Measurements from ENCODE around the gene MYOCOS. TPM values are rescaled to one million over a fixed set of nuclear protein-coding genes. Genes with fewer than 3 reads are reported as not detected.
A peak's percentile ranks its signal among the peaks of the same experiment; 100 is the strongest.
"Not testable (repeated sequence)": the region's sequence is repeated elsewhere in the genome, so short reads cannot be mapped to it uniquely, and the experiment has no call there.

The MYOCOS gene
- total RNA-seq, 6 donors from 2014 or later: not detected

DNA sequence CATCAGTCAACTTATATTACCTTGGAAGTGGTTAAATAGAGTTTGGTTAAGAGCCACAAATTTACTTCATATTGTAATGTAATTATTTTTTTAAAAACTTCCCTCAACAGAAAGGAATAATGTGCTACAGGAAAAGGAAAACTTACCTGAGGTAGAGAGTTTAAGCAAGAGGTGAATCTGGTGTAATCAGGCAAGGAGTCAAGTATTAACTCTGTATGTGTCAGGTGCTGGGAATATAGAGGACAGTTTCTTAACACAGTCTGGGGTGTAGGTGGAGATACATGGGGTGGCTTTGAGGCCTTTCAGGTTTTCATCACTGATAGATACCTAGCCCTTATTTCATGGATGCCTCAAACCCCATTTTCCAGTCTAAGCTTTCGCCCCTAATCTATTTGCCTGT lies 25.9 kb upstream of the MYOCOS start:
- Histone ChIP-seq H3K36me3 (peaks cover 7 to 36% (median 22%) of the 10 kb centered on the region in 4 donors), H3K9me3 (no peaks in the 10 kb centered on the region), H3K4me3 (no peak overlapping the region), H3K27ac (no peak overlapping the region), H3K4me1 (peaks cover 0 to 4% (median 0%) of the 10 kb centered on the region in 4 donors), H3K27me3 (no peaks in the 10 kb centered on the region)
- no peak for DNase-seq
- WGBS, 2 donors: 95 to 100% methylated on average over 1 of the region's 1 CpG
- TF ChIP-seq POLR2A (IDR thresholded peaks at IDR 0.05): no peak
- TF ChIP-seq EP300 (IDR thresholded peaks at IDR 0.05): no peak
- no peak for TF ChIP-seq POLR2AphosphoS5 (IDR thresholded peaks at IDR 0.05)
- TF ChIP-seq, protein P1, sequence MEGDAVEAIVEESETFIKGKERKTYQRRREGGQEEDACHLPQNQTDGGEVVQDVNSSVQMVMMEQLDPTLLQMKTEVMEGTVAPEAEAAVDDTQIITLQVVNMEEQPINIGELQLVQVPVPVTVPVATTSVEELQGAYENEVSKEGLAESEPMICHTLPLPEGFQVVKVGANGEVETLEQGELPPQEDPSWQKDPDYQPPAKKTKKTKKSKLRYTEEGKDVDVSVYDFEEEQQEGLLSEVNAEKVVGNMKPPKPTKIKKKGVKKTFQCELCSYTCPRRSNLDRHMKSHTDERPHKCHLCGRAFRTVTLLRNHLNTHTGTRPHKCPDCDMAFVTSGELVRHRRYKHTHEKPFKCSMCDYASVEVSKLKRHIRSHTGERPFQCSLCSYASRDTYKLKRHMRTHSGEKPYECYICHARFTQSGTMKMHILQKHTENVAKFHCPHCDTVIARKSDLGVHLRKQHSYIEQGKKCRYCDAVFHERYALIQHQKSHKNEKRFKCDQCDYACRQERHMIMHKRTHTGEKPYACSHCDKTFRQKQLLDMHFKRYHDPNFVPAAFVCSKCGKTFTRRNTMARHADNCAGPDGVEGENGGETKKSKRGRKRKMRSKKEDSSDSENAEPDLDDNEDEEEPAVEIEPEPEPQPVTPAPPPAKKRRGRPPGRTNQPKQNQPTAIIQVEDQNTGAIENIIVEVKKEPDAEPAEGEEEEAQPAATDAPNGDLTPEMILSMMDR (IDR thresholded peaks at IDR 0.05): no peak
- no peak for ATAC-seq (ENCODE audit: low FRiP score in 2 of 2)

DNA sequence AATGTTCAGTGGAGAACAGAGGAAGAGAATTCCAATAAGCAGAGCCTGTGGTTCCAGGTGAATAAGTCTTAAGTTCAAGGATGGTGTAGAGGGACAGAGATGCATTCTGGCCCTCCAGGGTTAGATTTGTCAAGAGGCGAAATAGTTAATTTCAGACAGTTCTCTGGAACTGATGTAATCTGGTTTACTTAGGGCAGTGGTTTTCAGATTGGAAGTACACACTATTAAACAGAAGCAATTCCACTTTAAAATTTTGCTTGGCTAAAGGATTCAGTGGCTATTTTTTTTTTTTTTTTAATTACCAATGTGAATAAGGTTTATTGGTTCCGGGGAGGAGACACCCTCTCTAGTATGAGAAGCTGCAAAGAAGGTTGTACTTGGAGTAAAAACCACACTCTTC lies 25.3 kb upstream of the MYOCOS start:
- WGBS, 2 donors: 78 to 82% methylated on average over 2 of the region's 2 CpGs
- no peaks in the 10 kb centered on the region for H3K9me3 ChIP-seq

GRCh38 chr1:171597203-171597602 lies 24.8 kb upstream of the MYOCOS start:
- TF ChIP-seq EP300 (IDR thresholded peaks at IDR 0.05): no peak
- TF ChIP-seq POLR2AphosphoS5 (IDR thresholded peaks at IDR 0.05): no peak
- TF ChIP-seq POLR2A (IDR thresholded peaks at IDR 0.05): no peak
- TF ChIP-seq, protein P1 (IDR thresholded peaks at IDR 0.05): no peak
- Histone ChIP-seq H3K4me3 (no peak overlapping the region), H3K27me3 (no peaks in the 10 kb centered on the region), H3K9me3 (no peaks in the 10 kb centered on the region), H3K36me3 (peaks cover 0 to 25% (median 13%) of the 10 kb centered on the region in 4 donors), H3K27ac (no peak overlapping the region), H3K4me1 (peaks cover 0 to 4% (median 0%) of the 10 kb centered on the region in 4 donors)
- ATAC-seq (ENCODE audit: low FRiP score in 2 of 2): no peak
- 44 to 45% methylated on average over 1 of the region's 1 CpG for WGBS, 2 donors
- DNase-seq: no peak

More for the DNA sequence above, 25.3 kb upstream of the MYOCOS start:
- H3K36me3 ChIP-seq: peaks cover 2 to 30% (median 18%) of the 10 kb centered on the region in 4 donors
- H3K27ac ChIP-seq: no peak overlapping the region
- H3K4me1 ChIP-seq: peaks cover 0 to 4% (median 0%) of the 10 kb centered on the region in 4 donors
- no peak overlapping the region for H3K4me3 ChIP-seq
- H3K27me3 ChIP-seq: no peaks in the 10 kb centered on the region
- ATAC-seq (ENCODE audit: low FRiP score in 2 of 2) (no peak), DNase-seq (no peak)
- TF ChIP-seq POLR2AphosphoS5 (IDR thresholded peaks at IDR 0.05) (no peak), POLR2A (IDR thresholded peaks at IDR 0.05) (no peak), EP300 (IDR thresholded peaks at IDR 0.05) (no peak)
- TF ChIP-seq, protein P1 (IDR thresholded peaks at IDR 0.05): no peak

GRCh38 chr1:171600310-171600709 lies 21.7 kb upstream of the MYOCOS start:
- not testable (repeated sequence) for H3K36me3 ChIP-seq; H3K27ac ChIP-seq; ATAC-seq (ENCODE audit: low FRiP score in 2 of 2); H3K4me1 ChIP-seq; H3K9me3 ChIP-seq; H3K4me3 ChIP-seq; DNase-seq; H3K27me3 ChIP-seq
- WGBS, 2 donors: 84 to 94% methylated on average over 2 of the region's 2 CpGs

DNA sequence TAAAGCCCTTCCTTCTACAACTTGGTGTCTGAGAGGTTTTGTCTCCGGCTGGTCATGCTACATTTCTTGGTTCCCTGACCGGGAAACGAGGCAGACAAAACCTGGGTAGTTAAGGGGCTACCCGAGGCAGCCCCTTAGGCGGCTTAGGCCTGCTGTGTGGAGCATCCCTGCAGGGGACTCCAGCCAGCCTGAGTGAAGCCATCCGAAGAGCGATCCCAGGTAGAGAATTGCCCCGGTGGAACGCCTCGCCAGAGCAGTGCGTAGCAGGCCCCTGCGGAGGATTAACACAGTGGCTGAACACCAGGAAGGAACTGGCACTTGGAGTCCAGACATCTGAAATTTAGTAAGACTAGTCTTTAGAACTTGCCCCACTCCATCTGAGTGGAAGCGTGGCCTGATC lies 21.2 kb upstream of the MYOCOS start:
- H3K4me1 ChIP-seq: peaks cover 0 to 3% (median 0%) of the 10 kb centered on the region in 4 donors
- ATAC-seq (ENCODE audit: low FRiP score in 2 of 2) (no peak), DNase-seq (peak in 1 of 2 donors; percentile 30)
- 91 to 100% methylated on average over 2 to 13 of the region's 13 CpGs for WGBS, 2 donors
- H3K27ac ChIP-seq: no peak overlapping the region
- TF ChIP-seq POLR2A (IDR thresholded peaks at IDR 0.05) (no peak), POLR2AphosphoS5 (IDR thresholded peaks at IDR 0.05) (no peak), EP300 (IDR thresholded peaks at IDR 0.05) (no peak)
- TF ChIP-seq, protein P1 (IDR thresholded peaks at IDR 0.05): no peak
- no peaks in the 10 kb centered on the region for H3K36me3 ChIP-seq
- no peaks in the 10 kb centered on the region for H3K9me3 ChIP-seq
- no peak overlapping the region for H3K4me3 ChIP-seq
- H3K27me3 ChIP-seq: no peaks in the 10 kb centered on the region

DNA sequence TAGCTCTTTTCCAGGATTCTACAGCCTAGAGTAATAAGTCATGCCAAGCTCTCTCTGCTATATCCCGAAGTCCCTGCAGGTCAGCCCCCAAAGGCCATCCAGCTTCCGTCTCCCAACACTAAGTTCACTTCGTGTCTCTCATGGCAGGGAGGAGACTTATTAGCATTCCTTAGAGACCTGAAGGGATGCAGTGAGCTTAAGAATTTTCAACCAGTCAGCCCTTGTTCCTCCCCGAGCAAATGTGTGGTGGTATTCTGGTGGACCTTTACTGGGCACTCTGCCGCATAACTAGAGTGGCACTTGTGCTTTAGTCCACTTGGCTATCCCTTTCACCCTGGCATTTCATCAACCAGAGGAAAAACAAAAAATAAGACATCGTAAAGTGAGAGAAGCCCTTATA lies 19.0 kb upstream of the MYOCOS start:
- not testable (repeated sequence) for H3K9me3 ChIP-seq; H3K4me1 ChIP-seq; H3K4me3 ChIP-seq; H3K27me3 ChIP-seq; ATAC-seq (ENCODE audit: low FRiP score in 2 of 2); H3K36me3 ChIP-seq; H3K27ac ChIP-seq; DNase-seq
- WGBS, 2 donors: 73 to 79% methylated on average over 6 of the region's 6 CpGs

All from upper lobe of left lung (tissue), 6 donors.